ENCODE data around the gene PRDM16. TPM values are rescaled to one million over a fixed set of nuclear protein-coding genes. Genes with fewer than 3 reads are reported as not detected.

PRDM16 gene
- total and polyA plus RNA-seq, 2 of the 8 experiments (the other 6 are each of a cell fraction or from before 2014, with no cell fraction given), result 0.39 to 0.43 TPM

DNA sequence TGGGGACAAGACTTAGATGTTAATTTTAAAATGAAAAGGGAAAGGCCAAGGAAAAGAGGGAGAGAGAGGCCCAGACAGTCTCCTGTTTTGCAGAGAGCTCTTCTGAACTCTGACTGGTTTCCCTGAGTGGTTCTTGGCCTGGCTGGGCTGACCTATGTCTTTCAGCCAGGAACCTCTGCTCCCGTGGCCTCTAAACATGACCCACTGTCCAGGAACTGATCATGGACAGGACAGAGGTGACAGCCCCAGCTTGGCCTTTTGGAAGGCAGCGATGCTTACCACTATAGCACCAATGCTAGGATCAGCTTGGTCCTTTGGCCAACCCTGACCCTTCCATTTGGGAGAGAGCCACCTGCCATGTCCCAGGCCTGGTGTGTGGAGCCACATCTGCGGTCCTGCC lies 55.2 kb downstream of the PRDM16 start:
- H4K91ac ChIP-seq (replicated peaks; ENCODE audit: insufficient read length, low read length), result no peak overlapping the region
- H2BK12ac ChIP-seq (ENCODE audit: low read depth, low read length), result no peak overlapping the region
- H2BK120ac ChIP-seq (replicated peaks; ENCODE audit: low read depth, low read length), result no peak overlapping the region
- H3K79me2 ChIP-seq (ENCODE audit: control insufficient read depth in 1 of 2, insufficient read depth in 2 of 2, low read length in 2 of 2), result no peaks in the 10 kb centered on the region
- no peaks in the 10 kb centered on the region; a peak in 3 of 7 replicates for H3K4me1 ChIP-seq (replicated peaks in 1 of 4; ENCODE audit: control insufficient read depth in 3 of 4, insufficient read depth in 4 of 4, low read length in 3 of 4)
- H4K20me1 ChIP-seq (replicated peaks in 1 of 2; ENCODE audit: control insufficient read depth in 1 of 2, insufficient read depth in 2 of 2, low read length in 2 of 2), result peaks cover 0 to under 1% of the 10 kb centered on the region in 2 experiments
- H2BK20ac ChIP-seq (ENCODE audit: low read length), result no peak overlapping the region
- H3K79me1 ChIP-seq (ENCODE audit: low read depth, low read length), result no peaks in the 10 kb centered on the region; the same call in 1 of the 2 replicates
- CTCF ChIA-PET (ENCODE audit: partially characterized antibody), result interaction anchor here (0.9 to 1.8 kb wide), 4 partner anchors 10 to 196 kb away, joined by 3 to 6 read pairs (median 4); no protein-coding TSS in a partner anchor
- peaks cover 0 to 3% (median 0%) of the 10 kb centered on the region in 4 experiments; a peak in 1 of 7 replicates for H3K27me3 ChIP-seq (replicated peaks in 1 of 4; ENCODE audit: control insufficient read depth in 3 of 4, extremely low read depth in 1 of 4, insufficient read depth in 3 of 4, low read length in 3 of 4)
- no peak overlapping the region; the same call in 1 of the 2 replicates for H4K8ac ChIP-seq (ENCODE audit: extremely low read depth, insufficient read depth, low read length)
- no peaks in the 10 kb centered on the region for H3K23me2 ChIP-seq (ENCODE audit: low read depth, low read length)
- no peak overlapping the region for H3K23ac ChIP-seq (ENCODE audit: insufficient read length)
- H3K27ac ChIP-seq (ENCODE audit: low read depth, low read length), result no peak overlapping the region
- H3K4me3 ChIP-seq (ENCODE audit: extremely low read depth in 1 of 4, insufficient read depth in 2 of 4, low read depth in 3 of 4, low read length in 4 of 4), result no peak overlapping the region
- H3K4me2 ChIP-seq (ENCODE audit: insufficient read depth in 1 of 2, low read depth in 2 of 2, low read length in 2 of 2), result no peak overlapping the region
- H3K9ac ChIP-seq (replicated peaks in 1 of 4; ENCODE audit: extremely low read depth in 1 of 4, low read depth in 3 of 4, low read length in 3 of 4), result no peak overlapping the region
- no peak overlapping the region for H2BK15ac ChIP-seq (ENCODE audit: low read length)
- FAIRE-seq (no peak), DNase-seq (ENCODE audit: low read depth in 1 of 2, low spot score in 2 of 2) (no peak)
- no peak overlapping the region for H3K56ac ChIP-seq (replicated peaks; ENCODE audit: insufficient read length, low read depth, low read length)
- no peak overlapping the region for H2AK5ac ChIP-seq (ENCODE audit: low read depth, low read length)
- POLR2A ChIA-PET (ENCODE audit: partially characterized antibody), result no interaction called here
- H3K36me3 ChIP-seq (ENCODE audit: control insufficient read depth in 2 of 4, insufficient read depth in 4 of 4, low read length in 3 of 4), result no peaks in the 10 kb centered on the region
- no peak overlapping the region for H2BK5ac ChIP-seq (ENCODE audit: low read depth, low read length)
- no peak overlapping the region for H3K14ac ChIP-seq (ENCODE audit: insufficient read length)
- H2AFZ ChIP-seq (ENCODE audit: low read length), result no peak overlapping the region
- no peaks in the 10 kb centered on the region for H3K9me3 ChIP-seq (ENCODE audit: insufficient read depth in 2 of 2, low read depth in 1 of 2, low read length in 1 of 2)
- no peak overlapping the region for H4K5ac ChIP-seq (ENCODE audit: insufficient read length, low read depth, low read length)
- no peak overlapping the region for H3K4ac ChIP-seq (replicated peaks; ENCODE audit: insufficient read length, low read depth, low read length)
- H3K18ac ChIP-seq (ENCODE audit: extremely low read depth, low read length), result no peak overlapping the region
- WGBS, 2 experiments (ENCODE audit: extremely low coverage in 1 of 2, insufficient coverage in 1 of 2, insufficient read length in 1 of 2, insufficient replicate concordance in 2 of 2, low coverage in 1 of 2, low lambda C conversion rate in 2 of 2, missing lambda C conversion rate in 1 of 2), result 94% methylated on average over 3 of the region's 3 CpGs; no CpG with 5 or more reads in 1 of the 2 experiments
- no peak for TF ChIP-seq TEAD4 (IDR thresholded peaks at IDR 0.05; ENCODE audit: low read depth, low read length)
- no peak for TF ChIP-seq BACH1 (IDR thresholded peaks at IDR 0.05; ENCODE audit: low read length)
- no peak for TF ChIP-seq SRF (IDR thresholded peaks at IDR 0.05; ENCODE audit: low read depth, low read length)
- TF ChIP-seq JUN (IDR thresholded peaks at IDR 0.05; ENCODE audit: low read depth, low read length), result no peak
- TF ChIP-seq USF2 (IDR thresholded peaks at IDR 0.05; ENCODE audit: low read length), result no peak
- no peak for TF ChIP-seq CTCF (IDR thresholded peaks at IDR 0.05; ENCODE audit: control extremely low read depth in 1 of 3, insufficient read depth in 1 of 3, low read depth in 1 of 3, low read length in 3 of 3)
- no peak for TF ChIP-seq KDM5A (IDR thresholded peaks at IDR 0.05; ENCODE audit: low read length)
- no peak for TF ChIP-seq CREB1 (IDR thresholded peaks at IDR 0.05)
- TF ChIP-seq GABPA (IDR thresholded peaks at IDR 0.05; ENCODE audit: borderline replicate concordance, insufficient read depth, low read length), result no peak

Measured in H1 (cell line).